HepG2 (cell line): ENCODE results near the gene PSENEN. TPM values are rescaled to one million over a fixed set of nuclear protein-coding genes. Genes with fewer than 3 reads are reported as not detected.

Source experiments
- ATAC-seq: fragments of 200-7000 bp; cut with Tn5 transposase; 3 replicates; pipeline ENCODE4 v1.9.1; 2020; ENCODE audit warnings: mild to moderate bottlenecking, moderate library complexity
- BruUV-seq: library from RNA; stranded (reverse); fragments of 400-500 nt; replicated peaks from 2 replicates; lab custom pipeline; 2021; lab: Mats Ljungman, UMichigan
- CTCF ChIA-PET: fragments of 300-600 bp; formaldehyde crosslinking; extraction: SDS; loops from one replicate; lab custom pipeline; 2021; ENCODE audit warnings: low total read pairs, inconsistent platforms, low intra/inter-chr PET ratio; lab: Yijun Ruan, JAX
- POLR2A ChIA-PET: fragments of 350-600 bp; sonication (Branson Sonifier 250); formaldehyde crosslinking; loops from one replicate; lab custom pipeline; 2020; ENCODE audit warnings: antibody characterized with exemption, inconsistent platforms; lab: Yijun Ruan, JAX
- DNase-seq: peaks from one replicate; pipeline ENCODE4 v3.0.0-alpha.2; 2015; ENCODE audit warnings: low spot score
- FAIRE-seq: peaks from 3 replicates; lab custom pipeline; 2011; peaks lifted over from hg19 to GRCh38; lab: Jason Lieb, UNC
- H2AFZ ChIP-seq: one replicate; pipeline ENCODE4 v1.6.1; 2011; ENCODE audit warnings: low read length, inconsistent platforms
- H3K27ac ChIP-seq: fragments of 300-600 bp; 3 replicates; pipeline ENCODE4 v1.8.0; 2011; ENCODE audit warnings: mixed run types, mild to moderate bottlenecking, mixed read lengths, low read length, inconsistent platforms; ENCODE audit not compliant: insufficient read depth; ENCODE audit errors: extremely low read length
- H3K27me3 ChIP-seq, 2 experiments: fragments of 200-600 bp in 1 of 2; 2 replicates in 1 of 2; 3 replicates in 1 of 2; pipeline versions ENCODE4 v1.6.0 to v1.8.0; 2011; ENCODE audit warnings: low read length in 2 of 2, mild to moderate bottlenecking in 2 of 2, moderate library complexity in 2 of 2, inconsistent platforms in 1 of 2; ENCODE audit not compliant: insufficient read depth in 2 of 2, control insufficient read depth in 1 of 2
- H3K36me3 ChIP-seq, 2 experiments: fragments of 200-600 bp in 1 of 2; replicated peaks in 1 of 2; 2 replicates in 1 of 2; 3 replicates in 1 of 2; pipeline versions ENCODE4 v1.5.1 to v1.8.0; 2011; ENCODE audit warnings: low read length in 2 of 2, inconsistent platforms in 1 of 2; ENCODE audit not compliant: insufficient read depth in 2 of 2, control insufficient read depth in 1 of 2
- H3K4me1 ChIP-seq: 2 replicates; pipeline ENCODE4 v1.5.1; 2012; ENCODE audit warnings: low read length, inconsistent platforms; ENCODE audit not compliant: insufficient read depth
- H3K4me2 ChIP-seq: 2 replicates; pipeline ENCODE4 v1.6.0; 2011; ENCODE audit warnings: low read depth, low read length, inconsistent platforms
- H3K4me3 ChIP-seq, 3 experiments: fragments of 200-600 bp in 1 of 3; sonication (generic), shearing (Covaris generic) in 1 of 3; replicated peaks in 1 of 3; 2 replicates each; pipeline ENCODE4 v1.5.1; 2011 to 2016; ENCODE audit warnings: low read length in 3 of 3, inconsistent platforms in 2 of 3, low read depth in 2 of 3, mild to moderate bottlenecking in 2 of 3, control low read depth in 1 of 3, mixed read lengths in 1 of 3; ENCODE audit not compliant: insufficient read depth in 1 of 3
- H3K79me2 ChIP-seq: one replicate; pipeline ENCODE4 v1.6.1; 2011; ENCODE audit warnings: low read length, inconsistent platforms; ENCODE audit not compliant: insufficient read depth
- H3K9ac ChIP-seq: 2 replicates; pipeline ENCODE4 v1.6.0; 2011; ENCODE audit warnings: mild to moderate bottlenecking, low read depth, low read length, inconsistent platforms; ENCODE audit not compliant: insufficient read depth
- H3K9me3 ChIP-seq: 2 replicates; pipeline ENCODE4 v1.5.1; 2012; ENCODE audit warnings: mild to moderate bottlenecking, low read length
- H4K20me1 ChIP-seq: 2 replicates; pipeline ENCODE4 v1.6.0; 2011; ENCODE audit warnings: inconsistent platforms, mild to moderate bottlenecking, low read length, moderate library complexity; ENCODE audit not compliant: insufficient read depth
- ATAD3A ChIP-seq: sonication (generic); formaldehyde crosslinking; IDR thresholded peaks from 2 replicates; pipeline ENCODE4 v1.4.0; 2020; ENCODE audit warnings: missing genetic modification reagents
- CBX1 ChIP-seq: IDR thresholded peaks from one replicate; pipeline ENCODE4 v1.6.1; 2016; ENCODE audit warnings: antibody characterized with exemption, low read depth
- CENPT ChIP-seq: sonication (generic); formaldehyde crosslinking; IDR thresholded peaks from 2 replicates; pipeline ENCODE4 v1.8.0; 2022; ENCODE audit warnings: low read depth, mild to moderate bottlenecking, moderate library complexity, missing genetic modification reagents
- HNF1A ChIP-seq, 2 experiments: sonication (generic) in 1 of 2; formaldehyde crosslinking in 1 of 2; IDR thresholded peaks; 2 replicates each; pipeline versions ENCODE4 v1.4.0 to v1.6.1; 2016 to 2020; ENCODE audit warnings: borderline replicate concordance in 1 of 2, low read depth in 1 of 2, mild to moderate bottlenecking in 1 of 2, missing genetic modification reagents in 1 of 2
- KAT7 ChIP-seq: IDR thresholded peaks from 2 replicates; pipeline ENCODE4 v1.6.1; 2018; ENCODE audit warnings: borderline replicate concordance, missing compliant biosample characterization
- MIXL1 ChIP-seq: IDR thresholded peaks from 2 replicates; pipeline ENCODE4 v1.6.1; 2016
- POLR2A ChIP-seq, 2 experiments: IDR thresholded peaks; 2 replicates each; pipeline ENCODE4 v1.6.1; 2011; ENCODE audit warnings: low read depth in 2 of 2, low read length in 2 of 2, mild to moderate bottlenecking in 1 of 2, moderate library complexity in 1 of 2; ENCODE audit not compliant: insufficient read depth in 1 of 2
- SYNCRIP ChIP-seq: fragments of 200-400 bp; formaldehyde crosslinking; IDR thresholded peaks from 2 replicates; pipeline ENCODE4 v1.6.1; 2018; ENCODE audit warnings: mild to moderate bottlenecking, low read depth, low read length; ENCODE audit not compliant: insufficient read depth
- ZKSCAN1 ChIP-seq: fragments of 150-350 bp; IDR thresholded peaks from 2 replicates; pipeline ENCODE4 v1.6.1; 2014; ENCODE audit warnings: low read length
- ZNF549 ChIP-seq: sonication (generic); formaldehyde crosslinking; IDR thresholded peaks from 2 replicates; pipeline ENCODE4 v1.5.0; 2020; ENCODE audit warnings: missing genetic modification reagents
- WGBS: methylation state at CpG from one replicate; pipeline ENCODE4 v1.1.6; 2017; ENCODE audit warnings: low lambda C conversion rate; 5-methylcytosine and 5-hydroxymethylcytosine counted together
- in situ Hi-C: cut with HindIII; loops from 2 replicates; pipeline ENCODE4 v1.10.0; 2017; ENCODE audit warnings: low pct_unique_long_range_greater_than_20kb; ENCODE audit not compliant: extremely low pct_ligation_motif_present
- intact Hi-C: fragments of 100-400 bp; cut with micrococcal nuclease; formaldehyde crosslinking; loops from one replicate; pipeline ENCODE4 v1.10.0; 2022; ENCODE audit not compliant: unreplicated experiment
- polyA plus RNA-seq, 8 experiments: library from polyadenylated mRNA; depleted of rRNA in 3 of 8; stranded (reverse) in 7 of 8; unstranded in 1 of 8; fragments of >200 nt; fragmentation: Illumina TruSeq in 4 of 8; extraction: Trizol in 4 of 8; gene quantifications; 2 replicates each; pipeline versions ENCODE4 v1.2.1 to v1.2.3, GENCODE V29; 2011 to 2016; ENCODE audit warnings: low read depth in 4 of 8, missing spikeins in 1 of 8, mixed read lengths in 1 of 8; ENCODE audit not compliant: insufficient read depth in 1 of 8
- total RNA-seq, 5 experiments: library from RNA; depleted of rRNA; stranded (reverse); fragments of >200 nt; fragmentation: Illumina TruSeq; extraction: Trizol; gene quantifications; 2 replicates each; pipeline ENCODE4 v1.2.3, GENCODE V29; 2016; ENCODE audit warnings: low read depth in 1 of 5
- TF ChIP-seq, protein P1 (sequence below): sonication (generic); formaldehyde crosslinking; IDR thresholded peaks from 2 replicates; pipeline ENCODE4 v1.8.1; 2022; ENCODE audit warnings: mild to moderate bottlenecking, missing genetic modification reagents
- TF ChIP-seq, protein P2 (sequence below): IDR thresholded peaks from 2 replicates; pipeline ENCODE4 v1.6.1; 2016; ENCODE audit warnings: missing compliant biosample characterization, missing genetic modification reagents, borderline replicate concordance

Gene PSENEN
- total and polyA plus RNA-seq, 2 of the 13 experiments (the other 11 are each of a cell fraction or from before 2014, with no cell fraction given): 16.9 to 34.2 TPM

DNA sequence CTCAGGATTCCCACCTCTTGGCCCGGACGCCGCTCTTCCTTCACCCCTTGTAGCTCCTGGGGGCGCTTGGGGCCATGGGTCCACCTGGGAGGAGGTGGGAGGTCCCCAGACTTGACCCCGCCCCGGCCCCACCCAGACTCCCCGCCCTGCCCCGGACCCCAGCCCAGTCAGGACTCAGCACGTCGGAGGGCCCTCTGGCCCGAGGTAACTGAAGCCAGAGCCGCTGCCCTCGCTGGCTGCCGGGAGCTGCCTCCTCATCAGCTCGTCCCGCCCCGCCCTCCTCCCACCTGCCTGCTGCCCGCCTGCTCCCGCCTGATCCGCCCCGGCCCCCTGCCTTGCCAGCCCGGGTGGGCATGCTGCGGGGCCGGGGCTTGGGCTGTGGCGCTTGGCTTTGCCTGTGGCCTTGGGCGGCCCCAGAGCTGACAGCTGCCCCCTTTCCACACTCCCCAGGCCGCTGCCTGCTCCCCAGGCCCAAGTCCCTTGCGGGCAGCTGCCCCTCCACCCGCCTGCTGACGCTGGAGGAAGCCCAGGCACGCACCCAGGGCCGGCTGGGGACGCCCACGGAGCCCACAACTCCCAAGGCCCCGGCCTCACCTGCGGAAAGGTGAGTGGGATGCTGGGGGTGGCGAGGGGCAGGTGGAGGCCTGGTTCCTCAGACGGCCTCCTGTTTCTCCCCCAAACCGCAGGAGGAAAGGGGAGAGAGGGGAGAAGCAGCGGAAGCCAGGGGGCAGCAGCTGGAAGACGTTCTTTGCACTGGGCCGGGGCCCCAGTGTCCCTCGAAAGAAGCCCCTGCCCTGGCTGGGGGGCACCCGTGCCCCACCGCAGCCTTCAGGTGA, 39.3 kb downstream of the PSENEN start:
- FAIRE-seq (no peak), ATAC-seq (no peak), DNase-seq (no peak)
- H3K4me3 ChIP-seq: no peak overlapping the region
- H3K79me2 ChIP-seq: no peaks in the 10 kb centered on the region
- no peak overlapping the region for H3K9ac ChIP-seq
- H3K4me1 ChIP-seq: peaks cover 28% of the 10 kb centered on the region
- in situ Hi-C loops: no loop called here
- H3K27me3 ChIP-seq: no peaks in the 10 kb centered on the region
- H3K36me3 ChIP-seq: peaks cover 0 to 2% of the 10 kb centered on the region in 2 experiments; a peak in 2 of 5 replicates
- H2AFZ ChIP-seq: no peak overlapping the region
- no peak overlapping the region for H3K27ac ChIP-seq
- no TSS peak for BruUV-seq
- intact Hi-C loops: no loop called here
- POLR2A ChIA-PET: no interaction called here
- CTCF ChIA-PET: no interaction called here
- 92% methylated on average over 26 of the region's 45 CpGs for WGBS
- no peaks in the 10 kb centered on the region for H4K20me1 ChIP-seq
- no peak overlapping the region for H3K4me2 ChIP-seq
- TF ChIP-seq ZKSCAN1 (no peak), KAT7 (no peak), ATAD3A (CRISPR knock-in tag) (no peak)
- H3K9me3 ChIP-seq: no peaks in the 10 kb centered on the region

- no TSS peak for BruUV-seq
- Histone ChIP-seq H3K4me1 (peaks cover 28% of the 10 kb centered on the region), H2AFZ (no peak overlapping the region), H3K4me2 (no peak overlapping the region), H4K20me1 (no peaks in the 10 kb centered on the region), H3K9me3 (no peaks in the 10 kb centered on the region), H3K36me3 (peaks cover 0 to 2% of the 10 kb centered on the region in 2 experiments; a peak in 2 of 5 replicates), H3K27ac (no peak overlapping the region), H3K4me3 (no peak overlapping the region), H3K79me2 (no peaks in the 10 kb centered on the region), H3K9ac (no peak overlapping the region), H3K27me3 (no peaks in the 10 kb centered on the region)
- intact Hi-C loops: no loop called here
- POLR2A ChIA-PET: no interaction called here
- in situ Hi-C loops: no loop called here
- TF ChIP-seq CENPT (CRISPR knock-in tag) (no peak), CBX1 (no peak), ZNF549 (CRISPR knock-in tag) (no peak), SYNCRIP (no peak), MIXL1 (CRISPR knock-in tag) (no peak), POLR2A (IDR thresholded peaks at IDR 0.05; ENCODE audit: insufficient read depth in 1 of 2, low read depth in 2 of 2, low read length in 2 of 2) (no peak), HNF1A (IDR thresholded peaks at IDR 0.05; ENCODE audit: low read depth) (no peak), HNF1A (CRISPR knock-in tag; IDR thresholded peaks at IDR 0.05; ENCODE audit: borderline replicate concordance) (no peak)
- TF ChIP-seq, protein P1, sequence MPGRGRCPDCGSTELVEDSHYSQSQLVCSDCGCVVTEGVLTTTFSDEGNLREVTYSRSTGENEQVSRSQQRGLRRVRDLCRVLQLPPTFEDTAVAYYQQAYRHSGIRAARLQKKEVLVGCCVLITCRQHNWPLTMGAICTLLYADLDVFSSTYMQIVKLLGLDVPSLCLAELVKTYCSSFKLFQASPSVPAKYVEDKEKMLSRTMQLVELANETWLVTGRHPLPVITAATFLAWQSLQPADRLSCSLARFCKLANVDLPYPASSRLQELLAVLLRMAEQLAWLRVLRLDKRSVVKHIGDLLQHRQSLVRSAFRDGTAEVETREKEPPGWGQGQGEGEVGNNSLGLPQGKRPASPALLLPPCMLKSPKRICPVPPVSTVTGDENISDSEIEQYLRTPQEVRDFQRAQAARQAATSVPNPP (CRISPR knock-in tag): no peak
- TF ChIP-seq, protein P2, sequence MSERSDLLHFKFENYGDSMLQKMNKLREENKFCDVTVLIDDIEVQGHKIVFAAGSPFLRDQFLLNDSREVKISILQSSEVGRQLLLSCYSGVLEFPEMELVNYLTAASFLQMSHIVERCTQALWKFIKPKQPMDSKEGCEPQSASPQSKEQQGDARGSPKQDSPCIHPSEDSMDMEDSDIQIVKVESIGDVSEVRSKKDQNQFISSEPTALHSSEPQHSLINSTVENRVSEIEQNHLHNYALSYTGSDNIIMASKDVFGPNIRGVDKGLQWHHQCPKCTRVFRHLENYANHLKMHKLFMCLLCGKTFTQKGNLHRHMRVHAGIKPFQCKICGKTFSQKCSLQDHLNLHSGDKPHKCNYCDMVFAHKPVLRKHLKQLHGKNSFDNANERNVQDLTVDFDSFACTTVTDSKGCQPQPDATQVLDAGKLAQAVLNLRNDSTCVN (CRISPR knock-in tag): no peak
- DNase-seq (no peak), FAIRE-seq (no peak), ATAC-seq (no peak)
- WGBS: 100% methylated on average over 1 of the region's 10 CpGs
- CTCF ChIA-PET: no interaction called here
These were observed 39.8 kb downstream of the PSENEN start for GRCh38 chr19:35785339-35785627.
